Thyroid gland (tissue), 4 donors: ENCODE results near the gene VPS35.
"Not testable (repeated sequence)": the region's sequence is repeated elsewhere in the genome, so short reads cannot be mapped to it uniquely, and the experiment has no call there.

ENCODE experiments used
- POLR2A ChIP-seq, 2 donors: fragments of 450-650 bp; IDR thresholded peaks; one replicate each; pipeline ENCODE4 v1.6.1; 2017; ENCODE audit warnings: antibody characterized with exemption in 2 of 2, mild to moderate bottlenecking in 2 of 2, moderate library complexity in 1 of 2
- TF ChIP-seq, protein P1 (sequence below), 6 experiments: fragments of 200-600 bp in 3 of 6; fragments of 450-650 bp in 3 of 6; sonication (generic) in 3 of 6; IDR thresholded peaks; one replicate each; pipeline ENCODE4 v1.5.1; 2016 to 2019; ENCODE audit warnings: antibody characterized with exemption in 6 of 6, mild to moderate bottlenecking in 2 of 6, inconsistent platforms in 1 of 6, moderate library complexity in 1 of 6

DNA sequence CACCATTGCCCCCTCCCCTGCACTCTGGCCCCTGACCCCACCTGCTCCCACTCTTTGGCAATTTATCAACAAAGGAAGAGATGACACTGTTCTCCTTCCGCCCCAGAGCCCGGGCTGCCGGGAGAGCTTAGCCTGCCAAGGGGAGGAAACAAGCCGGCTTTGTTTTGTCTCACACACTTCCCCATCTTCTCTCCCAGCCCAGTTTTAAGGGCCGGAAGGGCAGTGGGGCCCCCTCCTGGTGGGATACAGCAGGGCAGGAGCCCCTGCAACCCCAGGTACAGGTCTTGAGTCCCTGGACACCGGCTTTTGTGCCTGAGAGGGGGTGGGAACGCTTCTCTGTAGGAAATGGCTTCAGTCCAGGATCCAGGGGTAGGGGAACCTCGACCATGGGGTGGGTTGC, 65.7 kb downstream of the VPS35 start:
- not testable (repeated sequence) for TF ChIP-seq POLR2A (IDR thresholded peaks at IDR 0.05)
- TF ChIP-seq, protein P1, sequence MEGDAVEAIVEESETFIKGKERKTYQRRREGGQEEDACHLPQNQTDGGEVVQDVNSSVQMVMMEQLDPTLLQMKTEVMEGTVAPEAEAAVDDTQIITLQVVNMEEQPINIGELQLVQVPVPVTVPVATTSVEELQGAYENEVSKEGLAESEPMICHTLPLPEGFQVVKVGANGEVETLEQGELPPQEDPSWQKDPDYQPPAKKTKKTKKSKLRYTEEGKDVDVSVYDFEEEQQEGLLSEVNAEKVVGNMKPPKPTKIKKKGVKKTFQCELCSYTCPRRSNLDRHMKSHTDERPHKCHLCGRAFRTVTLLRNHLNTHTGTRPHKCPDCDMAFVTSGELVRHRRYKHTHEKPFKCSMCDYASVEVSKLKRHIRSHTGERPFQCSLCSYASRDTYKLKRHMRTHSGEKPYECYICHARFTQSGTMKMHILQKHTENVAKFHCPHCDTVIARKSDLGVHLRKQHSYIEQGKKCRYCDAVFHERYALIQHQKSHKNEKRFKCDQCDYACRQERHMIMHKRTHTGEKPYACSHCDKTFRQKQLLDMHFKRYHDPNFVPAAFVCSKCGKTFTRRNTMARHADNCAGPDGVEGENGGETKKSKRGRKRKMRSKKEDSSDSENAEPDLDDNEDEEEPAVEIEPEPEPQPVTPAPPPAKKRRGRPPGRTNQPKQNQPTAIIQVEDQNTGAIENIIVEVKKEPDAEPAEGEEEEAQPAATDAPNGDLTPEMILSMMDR (IDR thresholded peaks at IDR 0.05) = not testable (repeated sequence)
